Activated naive CD4-positive, alpha-beta T cell treated with anti-CD3 and anti-CD28 coated beads, Interleukin-2, amount 50 U/mL, for 72 hours (primary cell): ENCODE measurements around the gene ADAMTS15. TPM values are rescaled to one million over a fixed set of nuclear protein-coding genes. Genes with fewer than 3 reads are reported as not detected.

Experiments
- ATAC-seq, 2 donors: fragments of 150-1000 bp; cut with Tn5 transposase; 2 replicates each; pipeline ENCODE4 v1.10.0; 2021; ENCODE audit warnings: mild to moderate bottlenecking in 2 of 2, moderate library complexity in 2 of 2
- DNase-seq, 2 donors: peaks; one replicate each; pipeline ENCODE4 v3.0.0; 2021 to 2022; ENCODE audit warnings: low spot score in 2 of 2
- H3K27ac Mint-ChIP-seq, 2 donors: one replicate each; pipeline ENCODE4 v1.8.0; 2022; ENCODE audit warnings: mild to moderate bottlenecking in 2 of 2, mixed read lengths in 2 of 2
- H3K36me3 Mint-ChIP-seq, 2 donors: one replicate each; pipeline ENCODE4 v1.8.0; 2022; ENCODE audit warnings: mixed read lengths in 2 of 2
- H3K9me3 Mint-ChIP-seq, 2 donors: one replicate each; pipeline ENCODE4 v1.8.0; 2022; ENCODE audit warnings: mixed read lengths in 2 of 2
- total RNA-seq, 2 donors: library from RNA; stranded (reverse); gene quantifications; one replicate each; pipeline ENCODE4 v1.2.3, GENCODE V29; 2022

Gene ADAMTS15
- total RNA-seq, 2 donors from 2014 or later = not detected

- no peaks in the 10 kb centered on the region for H3K36me3 Mint-ChIP-seq
- H3K27ac Mint-ChIP-seq = no peak overlapping the region
- no peak for ATAC-seq
- peak in 1 of 2 donors; percentile 20 for DNase-seq
- no peaks in the 10 kb centered on the region for H3K9me3 Mint-ChIP-seq
Measured at GRCh38 chr11:130467116-130467900, 18.9 kb downstream of the ADAMTS15 start.

GRCh38 chr11:130469181-130469580, 20.7 kb downstream of the ADAMTS15 start:
- H3K9me3 Mint-ChIP-seq = no peaks in the 10 kb centered on the region
- peak in 1 of 2 donors; percentile 20 for DNase-seq
- no peak for ATAC-seq
- H3K36me3 Mint-ChIP-seq = no peaks in the 10 kb centered on the region
- no peak overlapping the region for H3K27ac Mint-ChIP-seq

- Mint-ChIP-seq H3K27ac (no peak overlapping the region), H3K9me3 (no peaks in the 10 kb centered on the region), H3K36me3 (no peaks in the 10 kb centered on the region)
- ATAC-seq = no peak
- peak in 1 of 2 donors; percentile 30 for DNase-seq
Measured at GRCh38 chr11:130470832-130471706, 22.6 kb downstream of the ADAMTS15 start.

GRCh38 chr11:130471731-130472433, 23.4 kb downstream of the ADAMTS15 start:
- ATAC-seq = no peak
- Mint-ChIP-seq H3K9me3 (no peaks in the 10 kb centered on the region), H3K36me3 (no peaks in the 10 kb centered on the region), H3K27ac (no peak overlapping the region)
- no peak for DNase-seq

GRCh38 chr11:130472434-130472961, 24.1 kb downstream of the ADAMTS15 start:
- DNase-seq (no peak), ATAC-seq (no peak)
- no peaks in the 10 kb centered on the region for H3K9me3 Mint-ChIP-seq
- H3K36me3 Mint-ChIP-seq = no peaks in the 10 kb centered on the region
- H3K27ac Mint-ChIP-seq = no peak overlapping the region

GRCh38 chr11:130473056-130473794, 24.8 kb downstream of the ADAMTS15 start:
- ATAC-seq (no peak), DNase-seq (no peak)
- no peaks in the 10 kb centered on the region for H3K9me3 Mint-ChIP-seq
- no peak overlapping the region for H3K27ac Mint-ChIP-seq
- H3K36me3 Mint-ChIP-seq = no peaks in the 10 kb centered on the region

- Mint-ChIP-seq H3K27ac (no peak overlapping the region), H3K36me3 (no peaks in the 10 kb centered on the region), H3K9me3 (no peaks in the 10 kb centered on the region)
- no peak for ATAC-seq
- no peak for DNase-seq
Measured at GRCh38 chr11:130473795-130474377, 25.4 kb downstream of the ADAMTS15 start.

- ATAC-seq (no peak), DNase-seq (no peak)
- H3K36me3 Mint-ChIP-seq = no peaks in the 10 kb centered on the region
- H3K27ac Mint-ChIP-seq = no peak overlapping the region
- H3K9me3 Mint-ChIP-seq = no peaks in the 10 kb centered on the region
Measured at GRCh38 chr11:130474637-130475400, 26.4 kb downstream of the ADAMTS15 start.

- DNase-seq (no peak), ATAC-seq (no peak)
- Mint-ChIP-seq H3K27ac (no peak overlapping the region), H3K36me3 (no peaks in the 10 kb centered on the region), H3K9me3 (no peaks in the 10 kb centered on the region)
Measured at GRCh38 chr11:130475426-130476053, 27.1 kb downstream of the ADAMTS15 start.

GRCh38 chr11:130476200-130476921, 27.9 kb downstream of the ADAMTS15 start:
- H3K27ac Mint-ChIP-seq = no peak overlapping the region
- no peak for DNase-seq
- no peaks in the 10 kb centered on the region for H3K36me3 Mint-ChIP-seq
- no peak for ATAC-seq
- no peaks in the 10 kb centered on the region for H3K9me3 Mint-ChIP-seq

GRCh38 chr11:130476922-130477491, 28.6 kb downstream of the ADAMTS15 start:
- no peak overlapping the region for H3K27ac Mint-ChIP-seq
- no peaks in the 10 kb centered on the region for H3K9me3 Mint-ChIP-seq
- no peak for DNase-seq
- H3K36me3 Mint-ChIP-seq = no peaks in the 10 kb centered on the region
- no peak for ATAC-seq

GRCh38 chr11:130477586-130478203, 29.2 kb downstream of the ADAMTS15 start:
- ATAC-seq = no peak
- H3K36me3 Mint-ChIP-seq = no peaks in the 10 kb centered on the region
- DNase-seq = no peak
- peak overlapping the region in 1 of 2 donors; percentile 65 for H3K27ac Mint-ChIP-seq
- H3K9me3 Mint-ChIP-seq = no peaks in the 10 kb centered on the region

GRCh38 chr11:130478204-130478701, 29.8 kb downstream of the ADAMTS15 start:
- no peaks in the 10 kb centered on the region for H3K36me3 Mint-ChIP-seq
- ATAC-seq (no peak), DNase-seq (no peak)
- H3K9me3 Mint-ChIP-seq = no peaks in the 10 kb centered on the region
- H3K27ac Mint-ChIP-seq = no peak overlapping the region
